ENCODE data around the gene HCRTR2. TPM values are rescaled to one million over a fixed set of nuclear protein-coding genes. Genes with fewer than 3 reads are reported as not detected.
"Not testable (repeated sequence)": the region's sequence is repeated elsewhere in the genome, so short reads cannot be mapped to it uniquely, and the experiment has no call there.

Gene HCRTR2
- polyA plus RNA-seq (2012; ENCODE audit: low read depth, missing spikeins): not detected

DNA sequence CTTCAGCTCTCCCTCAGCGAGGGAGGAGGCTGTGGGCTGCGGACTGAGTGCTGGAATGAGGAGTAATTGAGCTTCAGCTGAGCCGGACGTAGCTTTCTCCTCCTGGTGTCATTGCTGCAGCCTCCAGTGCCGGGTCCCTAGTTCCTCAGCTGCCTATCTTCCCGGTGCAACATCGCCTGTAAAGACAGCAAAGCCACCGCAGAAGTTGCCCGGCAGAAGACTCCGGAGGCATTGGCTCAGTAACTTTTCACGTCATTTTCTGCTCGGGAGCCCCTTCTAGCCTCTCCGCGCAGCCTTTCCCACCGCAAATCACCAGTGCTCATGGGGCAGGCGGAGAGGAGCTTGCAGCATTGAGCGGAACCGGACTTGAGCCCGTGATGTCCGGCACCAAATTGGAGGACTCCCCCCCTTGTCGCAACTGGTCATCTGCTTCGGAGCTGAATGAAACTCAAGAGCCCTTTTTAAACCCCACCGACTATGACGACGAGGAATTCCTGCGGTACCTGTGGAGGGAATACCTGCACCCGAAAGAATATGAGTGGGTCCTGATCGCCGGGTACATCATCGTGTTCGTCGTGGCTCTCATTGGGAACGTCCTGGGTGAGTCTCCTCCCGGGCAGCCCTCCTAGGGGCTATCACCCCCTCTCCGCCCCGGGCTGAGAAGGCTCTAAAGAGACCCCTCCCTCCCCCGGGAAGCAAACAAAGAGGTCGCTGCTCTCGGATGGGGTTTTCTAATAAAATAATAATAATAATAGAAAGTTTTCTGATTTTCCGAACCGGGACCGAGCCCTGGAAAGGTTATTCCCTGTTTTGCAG is at the start of gene HCRTR2:
Gene HCRTR2 (plus strand): TSS at position 305 of the 816 bp plus-strand sequence. CDS start 73 bp downstream, at position 378.
- no peak for TF ChIP-seq PAX5 (IDR thresholded peaks at IDR 0.05; ENCODE audit: insufficient read depth, low read length, severe bottlenecking)
- TF ChIP-seq POLR2AphosphoS5 (IDR thresholded peaks at IDR 0.05; ENCODE audit: low read depth, low read length): no peak
- no peak for TF ChIP-seq POU2F2 (IDR thresholded peaks at IDR 0.05; ENCODE audit: low read depth, low read length)
- TF ChIP-seq TAF1 (IDR thresholded peaks at IDR 0.05; ENCODE audit: low read depth, low read length): no peak
- TF ChIP-seq POLR2A (IDR thresholded peaks at IDR 0.05; ENCODE audit: low read depth, low read length): no peak
- TF ChIP-seq SPI1 (IDR thresholded peaks at IDR 0.05; ENCODE audit: low read depth, low read length): no peak
- no peak for FAIRE-seq
- DNase-seq (ENCODE audit: insufficient read length, low spot score): no peak

- no peak for DNase-seq (ENCODE audit: insufficient read length, low spot score)
- FAIRE-seq: no peak
- TF ChIP-seq PAX5 (IDR thresholded peaks at IDR 0.05; ENCODE audit: insufficient read depth, low read length, severe bottlenecking) (no peak), POLR2A (IDR thresholded peaks at IDR 0.05; ENCODE audit: low read depth, low read length) (no peak), SPI1 (IDR thresholded peaks at IDR 0.05; ENCODE audit: low read depth, low read length) (no peak), POU2F2 (IDR thresholded peaks at IDR 0.05; ENCODE audit: low read depth, low read length) (no peak), POLR2AphosphoS5 (IDR thresholded peaks at IDR 0.05; ENCODE audit: low read depth, low read length) (no peak), TAF1 (IDR thresholded peaks at IDR 0.05; ENCODE audit: low read depth, low read length) (no peak)
Measured at GRCh38 chr6:55130806-55131324, 43.5 kb upstream of the HCRTR2 start.

DNA sequence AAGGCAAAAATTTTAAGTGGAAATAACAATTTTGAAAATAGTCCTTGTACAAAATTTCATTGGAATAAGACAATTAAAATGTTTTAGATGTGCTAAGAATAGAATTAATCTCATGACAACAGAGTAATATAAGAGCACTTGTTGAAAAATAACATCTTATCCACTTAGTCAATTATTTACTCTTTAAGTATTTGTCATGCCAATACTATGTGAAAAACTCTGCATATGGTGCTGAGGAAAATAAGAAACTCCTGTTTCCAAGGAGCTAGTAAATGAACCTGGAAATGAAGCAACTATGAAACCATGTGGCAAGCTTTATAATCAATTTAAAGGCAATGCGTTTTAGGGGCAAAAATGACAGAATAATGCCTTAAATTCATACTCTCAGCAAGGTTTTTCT is 42.7 kb upstream of the HCRTR2 start:
- TF ChIP-seq TAF1 (IDR thresholded peaks at IDR 0.05; ENCODE audit: low read depth, low read length): no peak
- TF ChIP-seq POU2F2 (IDR thresholded peaks at IDR 0.05; ENCODE audit: low read depth, low read length): no peak
- TF ChIP-seq SPI1 (IDR thresholded peaks at IDR 0.05; ENCODE audit: low read depth, low read length): no peak
- no peak for TF ChIP-seq PAX5 (IDR thresholded peaks at IDR 0.05; ENCODE audit: insufficient read depth, low read length, severe bottlenecking)
- no peak for TF ChIP-seq POLR2A (IDR thresholded peaks at IDR 0.05; ENCODE audit: low read depth, low read length)
- TF ChIP-seq POLR2AphosphoS5 (IDR thresholded peaks at IDR 0.05; ENCODE audit: low read depth, low read length): no peak
- DNase-seq (ENCODE audit: insufficient read length, low spot score) (no peak), FAIRE-seq (no peak)

- no peak for FAIRE-seq
- TF ChIP-seq POLR2A (IDR thresholded peaks at IDR 0.05; ENCODE audit: low read depth, low read length): no peak
- no peak for TF ChIP-seq SPI1 (IDR thresholded peaks at IDR 0.05; ENCODE audit: low read depth, low read length)
- TF ChIP-seq PAX5 (IDR thresholded peaks at IDR 0.05; ENCODE audit: insufficient read depth, low read length, severe bottlenecking): no peak
- TF ChIP-seq POU2F2 (IDR thresholded peaks at IDR 0.05; ENCODE audit: low read depth, low read length): no peak
- TF ChIP-seq TAF1 (IDR thresholded peaks at IDR 0.05; ENCODE audit: low read depth, low read length): no peak
- TF ChIP-seq POLR2AphosphoS5 (IDR thresholded peaks at IDR 0.05; ENCODE audit: low read depth, low read length): no peak
- DNase-seq (ENCODE audit: insufficient read length, low spot score): no peak
Measured at GRCh38 chr6:55136916-55137315, 37.4 kb upstream of the HCRTR2 start.

GRCh38 chr6:55137929-55138693 is 36.2 kb upstream of the HCRTR2 start:
- no peak for FAIRE-seq
- no peak for DNase-seq (ENCODE audit: insufficient read length, low spot score)
- no peak for TF ChIP-seq POLR2AphosphoS5 (IDR thresholded peaks at IDR 0.05; ENCODE audit: low read depth, low read length)
- no peak for TF ChIP-seq SPI1 (IDR thresholded peaks at IDR 0.05; ENCODE audit: low read depth, low read length)
- no peak for TF ChIP-seq TAF1 (IDR thresholded peaks at IDR 0.05; ENCODE audit: low read depth, low read length)
- TF ChIP-seq PAX5 (IDR thresholded peaks at IDR 0.05; ENCODE audit: insufficient read depth, low read length, severe bottlenecking): no peak
- no peak for TF ChIP-seq POLR2A (IDR thresholded peaks at IDR 0.05; ENCODE audit: low read depth, low read length)
- TF ChIP-seq POU2F2 (IDR thresholded peaks at IDR 0.05; ENCODE audit: low read depth, low read length): no peak

DNA sequence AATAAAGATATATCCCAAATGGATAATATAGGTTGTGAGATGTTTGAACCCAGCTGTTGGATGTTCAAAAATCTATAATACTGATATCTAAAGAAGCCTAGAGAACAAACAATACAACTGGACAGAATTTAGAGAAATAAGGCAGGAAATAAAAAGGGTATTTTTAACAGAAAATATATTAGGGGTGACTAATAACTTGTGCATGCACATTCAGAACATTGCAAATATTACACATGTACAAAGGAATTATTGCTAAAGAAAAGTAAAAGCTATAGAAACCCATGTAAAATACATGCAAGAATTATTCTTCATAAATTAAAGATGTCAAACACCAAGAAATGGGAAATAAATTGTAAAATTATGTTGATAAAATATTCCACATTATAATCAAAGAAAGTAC is 32.7 kb upstream of the HCRTR2 start:
- FAIRE-seq (no peak), DNase-seq (ENCODE audit: insufficient read length, low spot score) (no peak)
- no peak for TF ChIP-seq TAF1 (IDR thresholded peaks at IDR 0.05; ENCODE audit: low read depth, low read length)
- TF ChIP-seq POLR2AphosphoS5 (IDR thresholded peaks at IDR 0.05; ENCODE audit: low read depth, low read length): no peak
- no peak for TF ChIP-seq POLR2A (IDR thresholded peaks at IDR 0.05; ENCODE audit: low read depth, low read length)
- no peak for TF ChIP-seq POU2F2 (IDR thresholded peaks at IDR 0.05; ENCODE audit: low read depth, low read length)
- TF ChIP-seq PAX5 (IDR thresholded peaks at IDR 0.05; ENCODE audit: insufficient read depth, low read length, severe bottlenecking): no peak
- TF ChIP-seq SPI1 (IDR thresholded peaks at IDR 0.05; ENCODE audit: low read depth, low read length): no peak

- DNase-seq (ENCODE audit: insufficient read length, low spot score) (no peak), FAIRE-seq (no peak)
- TF ChIP-seq SPI1 (IDR thresholded peaks at IDR 0.05; ENCODE audit: low read depth, low read length) (no peak), TAF1 (IDR thresholded peaks at IDR 0.05; ENCODE audit: low read depth, low read length) (no peak), PAX5 (IDR thresholded peaks at IDR 0.05; ENCODE audit: insufficient read depth, low read length, severe bottlenecking) (no peak), POU2F2 (IDR thresholded peaks at IDR 0.05; ENCODE audit: low read depth, low read length) (no peak)
Measured at GRCh38 chr6:55142610-55143009, 31.7 kb upstream of the HCRTR2 start.

DNA sequence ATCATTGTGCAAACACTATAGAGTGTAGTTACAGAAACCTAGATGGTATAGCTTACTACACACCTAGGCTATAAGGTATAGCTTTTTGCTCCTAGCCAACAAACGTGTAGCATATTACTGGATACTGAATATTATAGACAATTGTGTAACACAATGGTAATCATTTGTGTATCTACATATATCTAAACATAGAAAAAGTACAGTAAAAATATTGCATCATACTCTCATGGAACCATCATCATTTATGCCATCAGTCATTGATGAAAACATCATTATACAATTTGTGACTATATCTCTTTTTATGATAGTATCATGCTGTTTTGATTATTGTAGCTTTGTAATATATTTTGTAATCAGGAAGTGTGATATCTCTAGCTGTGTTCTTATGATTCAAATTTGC is 21.0 kb upstream of the HCRTR2 start:
- DNase-seq (ENCODE audit: insufficient read length, low spot score) (no peak), FAIRE-seq (no peak)
- TF ChIP-seq POLR2A (IDR thresholded peaks at IDR 0.05; ENCODE audit: low read depth, low read length): no peak

DNA sequence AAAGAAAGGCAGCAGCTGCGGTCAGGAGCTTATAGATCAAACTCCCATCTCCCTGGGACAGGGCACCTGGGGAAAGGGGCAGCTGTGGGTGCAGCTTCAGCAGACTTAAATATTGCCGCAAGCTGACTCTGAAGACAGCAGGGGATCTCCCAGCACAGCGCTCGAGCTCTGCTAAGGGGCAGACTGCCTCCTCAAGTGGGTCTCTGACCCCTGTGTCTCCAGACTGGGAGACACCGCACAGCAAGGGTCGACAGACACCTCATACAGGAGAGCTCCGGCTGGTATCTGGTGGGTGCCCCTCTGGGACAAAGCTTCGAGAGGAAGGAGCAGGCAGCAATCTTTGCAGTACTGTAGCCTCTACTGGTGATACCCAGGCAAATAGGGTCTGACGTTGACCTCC is 15.5 kb upstream of the HCRTR2 start:
- FAIRE-seq; DNase-seq (ENCODE audit: insufficient read length, low spot score): not testable (repeated sequence)

Data from GM12891 (cell line).